ENCODE data around the gene NOTO. TPM values are rescaled to one million over a fixed set of nuclear protein-coding genes. Genes with fewer than 3 reads are reported as not detected.

NOTO gene
- total RNA-seq, 1 experiment from 2014 or later = 0.66 TPM

DNA sequence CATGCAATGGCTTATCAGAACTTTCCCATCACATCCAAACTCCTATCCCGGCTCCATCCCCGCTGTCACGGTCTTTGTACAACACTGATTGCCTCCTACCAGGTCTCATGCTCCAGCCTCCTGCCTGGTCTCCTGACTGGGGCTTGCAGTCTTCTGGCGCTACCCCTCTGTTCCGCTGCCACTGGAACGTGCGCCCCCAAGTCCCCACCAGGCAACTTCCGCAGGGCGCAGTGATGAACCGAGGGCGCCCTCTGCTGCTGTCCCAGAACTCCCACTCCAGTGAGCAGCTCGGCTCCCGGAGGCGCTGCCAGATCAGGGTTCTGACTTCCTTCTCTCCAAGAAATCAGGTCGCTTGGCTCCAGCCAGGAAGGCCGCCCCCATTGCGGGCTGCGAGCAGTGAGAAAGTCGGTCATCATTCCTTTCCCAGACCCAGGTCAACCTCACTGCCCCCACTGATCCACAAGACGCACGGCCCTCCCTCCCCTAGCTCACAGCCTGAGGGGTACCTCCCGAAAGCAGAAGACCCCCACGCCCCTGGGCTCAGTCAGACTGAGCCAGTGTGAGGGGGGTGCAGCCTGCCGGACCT, 45.7 kb upstream of the NOTO start:
- Histone ChIP-seq H3K56ac (ENCODE audit: insufficient read length, low read depth, low read length) (no peak overlapping the region), H3K9ac (ENCODE audit: extremely low read depth, insufficient read length, low read length) (no peak overlapping the region), H3T11ph (ENCODE audit: low read length) (no peak overlapping the region), H3K18ac (ENCODE audit: insufficient read length, low read depth, low read length) (no peak overlapping the region), H4K8ac (replicated peaks; ENCODE audit: insufficient read length, low read depth, low read length) (no peak overlapping the region), H2BK5ac (ENCODE audit: insufficient read length, low read length) (no peak overlapping the region), H2BK120ac (ENCODE audit: low read depth, low read length, poor library complexity, severe bottlenecking) (no peak overlapping the region), H3K4me1 (ENCODE audit: insufficient read depth, low read length) (no peaks in the 10 kb centered on the region), H2BK20ac (ENCODE audit: low read depth, low read length, poor library complexity, severe bottlenecking) (no peak overlapping the region), H3K79me1 (ENCODE audit: insufficient read depth, low read depth, low read length, poor library complexity, severe bottlenecking) (no peaks in the 10 kb centered on the region), H2AK5ac (ENCODE audit: insufficient read length, low read length) (no peak overlapping the region), H3K9me3 (ENCODE audit: control insufficient read depth, low read depth, low read length) (no peaks in the 10 kb centered on the region), H4K5ac (ENCODE audit: insufficient read length, low read depth, low read length) (no peak overlapping the region), H3K23ac (ENCODE audit: insufficient read length, low read depth, low read length) (no peak overlapping the region), H3K4ac (ENCODE audit: low read depth, low read length) (no peak overlapping the region), H4K20me1 (ENCODE audit: control insufficient read depth, insufficient read depth, insufficient read length) (no peaks in the 10 kb centered on the region), H2BK12ac (ENCODE audit: insufficient read length, low read depth, low read length) (no peak overlapping the region), H3K27ac (ENCODE audit: insufficient read length, low read depth, low read length) (no peak overlapping the region), H3K79me2 (ENCODE audit: insufficient read depth, low read length) (no peaks in the 10 kb centered on the region), H2BK15ac (ENCODE audit: low read depth, low read length) (no peak overlapping the region), H3K23me2 (ENCODE audit: insufficient read length, low read depth, low read length, poor library complexity, severe bottlenecking) (no peaks in the 10 kb centered on the region), H4K91ac (ENCODE audit: insufficient read length, low read depth, low read length) (no peak overlapping the region), H3K4me2 (ENCODE audit: insufficient read depth, insufficient read length, low read length) (peak overlapping the region; percentile 51), H3K27me3 (ENCODE audit: insufficient read depth, low read length) (no peaks in the 10 kb centered on the region), H3K14ac (ENCODE audit: insufficient read depth, low read length) (no peak overlapping the region), H2AFZ (ENCODE audit: low read length) (no peak overlapping the region)
- peaks cover 0 to 5% (median 0%) of the 10 kb centered on the region in 3 experiments; a peak in 1 of 7 replicates for H3K36me3 Mint-ChIP-seq (ENCODE audit: insufficient read depth in 1 of 3, low read depth in 3 of 3)
- H3K27ac Mint-ChIP-seq = peak overlapping the region in 1 of 3 experiments; percentile 76; a peak in 1 of 7 replicates
- H3K9me3 Mint-ChIP-seq = peaks cover 3 to 6% of the 10 kb centered on the region in 2 experiments; a peak in 3 of 5 replicates
- TF ChIP-seq CTCF (conservative IDR thresholded peaks at IDR 0.05) = peak; percentile 95
- H3K4me1 Mint-ChIP-seq = peaks cover 9 to 10% of the 10 kb centered on the region in 2 experiments
- WGBS (ENCODE audit: extremely low coverage, insufficient read length, low lambda C conversion rate) = no CpG with 5 or more reads among the region's 24 CpGs
- peak; percentile 90 for DNase-seq
- peaks cover 35% of the 10 kb centered on the region for H3K27me3 Mint-ChIP-seq (ENCODE audit: low read depth)
- peak overlapping the region; percentile 62 to 67 for H3K4me3 Mint-ChIP-seq

All from H9 (cell line).